Neural cell (in vitro differentiated cells): ENCODE data around the gene PHLDB2. TPM values are rescaled to one million over a fixed set of nuclear protein-coding genes. Genes with fewer than 3 reads are reported as not detected.

Source experiments
- H2AFZ ChIP-seq: fragments of 200-600, 300-800 bp; sonication (generic), shearing (Covaris generic); 2 replicates; pipeline ENCODE4 v1.6.0; 2014; ENCODE audit warnings: low read depth, mild to moderate bottlenecking, antibody characterized with exemption, low read length, moderate library complexity
- H3F3A ChIP-seq: fragments of 200-600 bp; shearing (Covaris generic); 2 replicates; pipeline ENCODE4 v1.6.1; 2016; ENCODE audit warnings: mild to moderate bottlenecking, moderate library complexity, mixed read lengths, antibody characterized with exemption, low read length; ENCODE audit not compliant: insufficient read depth, poor library complexity, severe bottlenecking
- H3K27ac ChIP-seq: fragments of 200-600, 300-800 bp; sonication (generic), shearing (Covaris generic); 2 replicates; pipeline ENCODE4 v1.5.1; 2014; ENCODE audit warnings: mild to moderate bottlenecking, low read length, moderate library complexity
- H3K27me3 ChIP-seq: fragments of 300-800, 200-600 bp; sonication (generic), shearing (Covaris generic); 2 replicates; pipeline ENCODE4 v1.6.0; 2014; ENCODE audit warnings: mild to moderate bottlenecking, low read depth, low read length, moderate library complexity; ENCODE audit not compliant: insufficient read depth
- H3K36me3 ChIP-seq: fragments of 300-800, 200-600 bp; sonication (generic), shearing (Covaris generic); 2 replicates; pipeline ENCODE4 v1.5.1; 2014; ENCODE audit warnings: mild to moderate bottlenecking, antibody characterized with exemption, low read length, moderate library complexity; ENCODE audit not compliant: insufficient read depth
- H3K4me2 ChIP-seq: fragments of 300-800, 200-600 bp; sonication (generic), shearing (Covaris generic); 2 replicates; pipeline ENCODE4 v1.6.0; 2014; ENCODE audit warnings: mild to moderate bottlenecking, low read length
- H3K4me3 ChIP-seq: fragments of 300-800, 200-600 bp; sonication (generic), shearing (Covaris generic); 2 replicates; pipeline ENCODE4 v1.5.1; 2014; ENCODE audit warnings: mild to moderate bottlenecking, low read length, moderate library complexity
- H3K79me2 ChIP-seq: fragments of 200-600 bp; shearing (Covaris generic); replicated peaks from 2 replicates; pipeline ENCODE4 v1.6.0; 2014; ENCODE audit warnings: mild to moderate bottlenecking, low read length, moderate library complexity; ENCODE audit not compliant: insufficient read depth
- H3K9ac ChIP-seq: fragments of 300-800, 200-600 bp; sonication (generic), shearing (Covaris generic); 2 replicates; pipeline ENCODE4 v1.6.1; 2016; ENCODE audit warnings: mild to moderate bottlenecking, low read length, mixed read lengths
- H3K9me2 ChIP-seq: fragments of 200-600 bp; shearing (Covaris generic); 2 replicates; pipeline ENCODE4 v1.6.1; 2016; ENCODE audit warnings: mild to moderate bottlenecking, low read length, mixed read lengths; ENCODE audit not compliant: insufficient read depth
- H3K9me3 ChIP-seq: fragments of 200-600, 300-800 bp; sonication (generic), shearing (Covaris generic); 2 replicates; pipeline ENCODE4 v1.6.1; 2016; ENCODE audit warnings: mild to moderate bottlenecking, mixed run types, low read length, moderate library complexity, mixed read lengths
- H4K20me1 ChIP-seq: fragments of 200-600 bp; shearing (Covaris generic); 2 replicates; pipeline ENCODE4 v1.6.1; 2016; ENCODE audit warnings: mild to moderate bottlenecking, mixed run types; ENCODE audit not compliant: insufficient read depth
- CTCF ChIP-seq: fragments of 450-650 bp; IDR thresholded peaks from 2 replicates; pipeline ENCODE4 v1.5.1; 2014; ENCODE audit warnings: antibody characterized with exemption, mild to moderate bottlenecking, moderate library complexity; ENCODE audit not compliant: poor library complexity, severe bottlenecking
- EP300 ChIP-seq: fragments of 450-650 bp; conservative IDR thresholded peaks from 2 replicates; pipeline ENCODE4 v1.6.1; 2014; ENCODE audit warnings: antibody characterized with exemption, mild to moderate bottlenecking, moderate library complexity; ENCODE audit not compliant: poor library complexity, severe bottlenecking
- EZH2 ChIP-seq: fragments of 200-600, 300-800 bp; shearing (Covaris generic), sonication (generic); IDR thresholded peaks from 2 replicates; pipeline ENCODE4 v1.6.1; 2014; ENCODE audit warnings: antibody characterized with exemption, low read length, borderline replicate concordance, mild to moderate bottlenecking; ENCODE audit not compliant: insufficient read depth, poor library complexity, severe bottlenecking
- MXI1 ChIP-seq: fragments of 450-650 bp; conservative IDR thresholded peaks from 2 replicates; pipeline ENCODE4 v1.6.1; 2014; ENCODE audit warnings: antibody characterized with exemption, mild to moderate bottlenecking; ENCODE audit not compliant: poor library complexity, severe bottlenecking
- POLR2AphosphoS5 ChIP-seq: IDR thresholded peaks from 2 replicates; pipeline ENCODE4 v1.6.1; 2012
- RAD21 ChIP-seq: fragments of 450-650 bp; conservative IDR thresholded peaks from 2 replicates; pipeline ENCODE4 v1.6.1; 2014; ENCODE audit warnings: antibody characterized with exemption, mild to moderate bottlenecking, moderate library complexity
- REST ChIP-seq: IDR thresholded peaks from 2 replicates; pipeline ENCODE4 v1.6.1; 2012; ENCODE audit warnings: borderline replicate concordance
- SMC3 ChIP-seq: fragments of 450-650 bp; conservative IDR thresholded peaks from 2 replicates; pipeline ENCODE4 v1.6.1; 2014; ENCODE audit warnings: antibody characterized with exemption, mild to moderate bottlenecking, moderate library complexity; ENCODE audit not compliant: poor library complexity
- TAF1 ChIP-seq: IDR thresholded peaks from 2 replicates; pipeline ENCODE4 v1.6.1; 2012; ENCODE audit warnings: low read depth
- polyA plus RNA-seq: library from polyadenylated mRNA; depleted of rRNA; stranded (reverse); fragments of >200 nt; gene quantifications from 2 replicates; pipeline ENCODE4 v1.2.3, GENCODE V29; 2014

PHLDB2 gene
- polyA plus RNA-seq, 1 donor from 2014 or later: 1.4 TPM

- Histone ChIP-seq H3K4me2 (no peak overlapping the region), H3K4me3 (no peak overlapping the region), H3K9ac (no peak overlapping the region), H3K27ac (no peak overlapping the region), H3F3A (no peaks in the 10 kb centered on the region), H4K20me1 (no peaks in the 10 kb centered on the region), H3K9me3 (no peaks in the 10 kb centered on the region), H3K36me3 (no peaks in the 10 kb centered on the region), H2AFZ (no peak overlapping the region), H3K79me2 (no peaks in the 10 kb centered on the region), H3K27me3 (no peaks in the 10 kb centered on the region), H3K9me2 (no peaks in the 10 kb centered on the region)
- TF ChIP-seq POLR2AphosphoS5 (no peak), REST (no peak), TAF1 (no peak), EZH2 (no peak), CTCF (no peak), RAD21 (no peak), MXI1 (no peak), SMC3 (no peak)
Observed at GRCh38 chr3:111954228-111954990, 95.3 kb downstream of the PHLDB2 start.

GRCh38 chr3:111955876-111956275 lies 96.8 kb downstream of the PHLDB2 start:
- H3K79me2 ChIP-seq: no peaks in the 10 kb centered on the region
- TF ChIP-seq TAF1 (no peak), MXI1 (no peak), RAD21 (no peak), EP300 (no peak), EZH2 (no peak), CTCF (no peak), REST (no peak), POLR2AphosphoS5 (no peak), SMC3 (no peak)
- no peak overlapping the region for H3K27ac ChIP-seq

More at GRCh38 chr3:111955876-111956275, 96.8 kb downstream of the PHLDB2 start:
- no peak overlapping the region for H3K4me3 ChIP-seq
- H3F3A ChIP-seq: no peaks in the 10 kb centered on the region
- H4K20me1 ChIP-seq: no peaks in the 10 kb centered on the region
- no peak overlapping the region for H3K9ac ChIP-seq
- H3K9me3 ChIP-seq: no peaks in the 10 kb centered on the region
- H3K36me3 ChIP-seq: no peaks in the 10 kb centered on the region
- H2AFZ ChIP-seq: no peak overlapping the region
- no peaks in the 10 kb centered on the region for H3K9me2 ChIP-seq
- no peak overlapping the region for H3K4me2 ChIP-seq
- no peaks in the 10 kb centered on the region for H3K27me3 ChIP-seq
